ENCODE data around the gene MIER1.

Gene MIER1

GRCh38 chr1:67001682-67002425, 77.1 kb downstream of the MIER1 start:
- DNase-seq = no peak

- no peak for DNase-seq
Measured at GRCh38 chr1:67004176-67004575, 79.4 kb downstream of the MIER1 start.

GRCh38 chr1:67005068-67005467, 80.3 kb downstream of the MIER1 start:
- no peak for DNase-seq

GRCh38 chr1:67009792-67010191, 85.0 kb downstream of the MIER1 start:
- DNase-seq = no peak

- no peak for DNase-seq
Measured at GRCh38 chr1:67013573-67013972, 88.8 kb downstream of the MIER1 start.

GRCh38 chr1:67018574-67018973, 93.8 kb downstream of the MIER1 start:
- no peak for DNase-seq

- no peak for DNase-seq
Measured at GRCh38 chr1:67019121-67019520, 94.3 kb downstream of the MIER1 start.

- no peak for DNase-seq
Measured at GRCh38 chr1:67019600-67020136, 94.9 kb downstream of the MIER1 start.

- no peak for DNase-seq
Measured at GRCh38 chr1:67020304-67020703, 95.5 kb downstream of the MIER1 start.

- no peak for DNase-seq
Measured at GRCh38 chr1:67020765-67021164, 96.0 kb downstream of the MIER1 start.

- no peak for DNase-seq
Measured at GRCh38 chr1:67029472-67029871, 104.7 kb downstream of the MIER1 start.

- DNase-seq = no peak
Measured at GRCh38 chr1:67031121-67031858, 106.5 kb downstream of the MIER1 start.

GRCh38 chr1:67031859-67032247, 107.1 kb downstream of the MIER1 start:
- no peak for DNase-seq

All from GOT3 (cell line).